WTC11 (cell line): ENCODE data around the gene SURF2. TPM values are rescaled to one million over a fixed set of nuclear protein-coding genes. Genes with fewer than 3 reads are reported as not detected.

ENCODE experiments used
- ATAC-seq: fragments of 200-7000 bp; cut with Tn5 transposase; 2 replicates; pipeline ENCODE4 v1.10.0; 2021; ENCODE audit warnings: mild to moderate bottlenecking, moderate library complexity
- CTCF ChIA-PET: fragments of 300-600 bp; sonication (Branson Sonifier 250); formaldehyde crosslinking; loops from one replicate; lab custom pipeline; 2021; ENCODE audit warnings: antibody characterized with exemption; lab: Charles Lee
- POLR2A ChIA-PET: fragments of 350-600 bp; sonication (Branson Sonifier 250); formaldehyde crosslinking; loops from one replicate; lab custom pipeline; 2021; ENCODE audit warnings: antibody characterized with exemption; lab: Charles Lee
- DNase-seq: peaks from one replicate; pipeline ENCODE4 v3.0.0; 2021; ENCODE audit warnings: low spot score
- H3K27ac Mint-ChIP-seq: 2 replicates; pipeline ENCODE4 v1.8.0; 2021; ENCODE audit warnings: mixed read lengths
- H3K27me3 Mint-ChIP-seq: 2 replicates; pipeline ENCODE4 v1.8.0; 2021; ENCODE audit warnings: low read depth, mild to moderate bottlenecking, moderate library complexity, mixed read lengths
- H3K36me3 Mint-ChIP-seq: 2 replicates; pipeline ENCODE4 v1.8.0; 2021; ENCODE audit warnings: mixed read lengths
- H3K4me1 Mint-ChIP-seq: 2 replicates; pipeline ENCODE4 v1.8.0; 2022; ENCODE audit warnings: mixed read lengths
- H3K4me3 Mint-ChIP-seq: 2 replicates; pipeline ENCODE4 v1.8.0; 2021; ENCODE audit warnings: mild to moderate bottlenecking, moderate library complexity, mixed read lengths
- H3K9me3 Mint-ChIP-seq: 2 replicates; pipeline ENCODE4 v1.8.0; 2021; ENCODE audit warnings: mixed read lengths
- ATF6 ChIP-seq: sonication (generic); formaldehyde crosslinking; IDR thresholded peaks from 2 replicates; pipeline ENCODE4 v1.8.1; 2023; ENCODE audit warnings: mild to moderate bottlenecking, missing genetic modification reagents
- CBFB ChIP-seq: sonication (generic); formaldehyde crosslinking; IDR thresholded peaks from 2 replicates; pipeline ENCODE4 v1.8.1; 2022; ENCODE audit warnings: mild to moderate bottlenecking, low read depth, missing genetic modification reagents
- CDX4 ChIP-seq: fragments of 250-450 bp; sonication (Bioruptor Pico); IDR thresholded peaks from 2 replicates; pipeline ENCODE4 v1.9.0; 2021; ENCODE audit warnings: moderate library complexity, mild to moderate bottlenecking, inconsistent platforms, borderline replicate concordance
- CTCF ChIP-seq: fragments of 200-600 bp; IDR thresholded peaks from 2 replicates; pipeline ENCODE4 v1.8.0; 2022; ENCODE audit warnings: antibody characterized with exemption
- E2F4 ChIP-seq: sonication (generic); formaldehyde crosslinking; IDR thresholded peaks from 2 replicates; pipeline ENCODE4 v1.8.1; 2022; ENCODE audit warnings: low read depth, mild to moderate bottlenecking, moderate library complexity, missing genetic modification reagents, borderline replicate concordance
- ETV6 ChIP-seq: sonication (generic); formaldehyde crosslinking; IDR thresholded peaks from 2 replicates; pipeline ENCODE4 v1.8.1; 2022; ENCODE audit warnings: mild to moderate bottlenecking, missing genetic modification reagents
- FOXP4 ChIP-seq: sonication (generic); formaldehyde crosslinking; IDR thresholded peaks from 2 replicates; pipeline ENCODE4 v1.8.0; 2022; ENCODE audit warnings: mild to moderate bottlenecking, missing genetic modification reagents
- MYBL2 ChIP-seq: sonication (generic); formaldehyde crosslinking; IDR thresholded peaks from 2 replicates; pipeline ENCODE4 v1.8.1; 2023; ENCODE audit warnings: mild to moderate bottlenecking, moderate library complexity, missing genetic modification reagents
- STAT6 ChIP-seq: sonication (generic); formaldehyde crosslinking; conservative IDR thresholded peaks from 2 replicates; pipeline ENCODE4 v1.8.1; 2023; ENCODE audit warnings: mild to moderate bottlenecking, low read depth, missing genetic modification reagents, moderate library complexity
- ZBTB43 ChIP-seq: sonication (generic); formaldehyde crosslinking; IDR thresholded peaks from 2 replicates; pipeline ENCODE4 v1.8.1; 2023; ENCODE audit warnings: mild to moderate bottlenecking, missing genetic modification reagents
- ZMAT4 ChIP-seq: fragments of 250-450 bp; sonication (Bioruptor Pico); IDR thresholded peaks from 2 replicates; pipeline ENCODE4 v1.9.0; 2021; ENCODE audit warnings: mild to moderate bottlenecking
- ZNF281 ChIP-seq: sonication (generic); formaldehyde crosslinking; IDR thresholded peaks from 2 replicates; pipeline ENCODE4 v1.8.0; 2023; ENCODE audit warnings: mild to moderate bottlenecking, missing genetic modification reagents
- total RNA-seq: library from RNA; stranded (reverse); gene quantifications from 3 replicates; pipeline ENCODE4 v1.2.3, GENCODE V29; 2021

The SURF2 gene
- total RNA-seq, 1 experiment from 2014 or later: 33.3 TPM

GRCh38 chr9:133389025-133389557 is 32.7 kb downstream of the SURF2 start:
- Mint-ChIP-seq H3K27ac (no peak overlapping the region), H3K4me3 (no peak overlapping the region), H3K4me1 (no peaks in the 10 kb centered on the region), H3K9me3 (peaks cover 16% of the 10 kb centered on the region), H3K36me3 (peaks cover 5% of the 10 kb centered on the region), H3K27me3 (peaks cover 18% of the 10 kb centered on the region)
- ATAC-seq: no peak
- ChIA-PET POLR2A (no interaction called here), CTCF (no interaction called here)
- TF ChIP-seq FOXP4 (CRISPR knock-in tag) (no peak), CTCF (no peak), ZMAT4 (no peak), ZNF281 (CRISPR knock-in tag) (no peak), CBFB (CRISPR knock-in tag) (no peak), STAT6 (CRISPR knock-in tag) (no peak), ATF6 (CRISPR knock-in tag) (no peak), MYBL2 (no peak), ZBTB43 (CRISPR knock-in tag) (no peak), CDX4 (CRISPR knock-in tag) (no peak), E2F4 (no peak), ETV6 (no peak)
- no peak for DNase-seq
